HG03135 (cell line): ENCODE data around the gene EMP2.

Source experiments
- ATAC-seq: cut with Tn5 transposase; IDR thresholded peaks from one replicate; pipeline ENCODE4 v1.9.1; 2021; ENCODE audit warnings: mild to moderate bottlenecking, moderate library complexity; ENCODE audit not compliant: unreplicated experiment

The EMP2 gene

DNA sequence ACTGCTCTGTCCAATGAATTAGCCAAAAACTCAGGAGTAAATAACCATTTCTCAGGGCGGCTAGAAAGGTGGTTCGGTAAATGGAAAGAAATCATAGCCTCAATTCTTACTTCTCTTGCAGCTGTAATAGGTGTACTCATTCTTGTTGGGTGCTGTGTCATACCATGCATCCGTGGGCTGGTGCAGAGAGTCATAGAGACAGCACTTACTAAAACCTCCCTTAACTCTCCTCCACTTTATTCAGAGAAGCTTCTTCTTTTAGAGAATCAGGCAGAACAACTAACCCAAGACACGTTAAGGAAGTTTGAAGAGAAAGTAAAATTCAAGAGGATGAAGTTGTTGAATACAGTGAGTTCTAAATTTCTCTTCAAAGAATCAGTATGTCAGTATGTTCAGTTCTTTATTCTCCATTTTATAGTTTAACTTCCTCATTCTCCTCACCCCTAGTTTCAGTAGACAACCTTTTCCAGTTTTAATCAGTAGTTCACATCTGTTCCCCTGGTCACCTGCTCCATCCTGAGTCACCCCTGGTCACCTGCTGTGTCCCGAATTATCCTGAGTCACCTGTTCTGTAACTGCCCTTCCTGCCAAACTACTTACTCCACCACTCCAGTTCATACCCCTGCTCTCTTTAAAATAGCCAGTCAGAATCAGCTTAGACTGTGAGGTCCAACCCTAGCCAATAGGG is 85.9 kb downstream of the EMP2 start:
- ATAC-seq, result no peak

DNA sequence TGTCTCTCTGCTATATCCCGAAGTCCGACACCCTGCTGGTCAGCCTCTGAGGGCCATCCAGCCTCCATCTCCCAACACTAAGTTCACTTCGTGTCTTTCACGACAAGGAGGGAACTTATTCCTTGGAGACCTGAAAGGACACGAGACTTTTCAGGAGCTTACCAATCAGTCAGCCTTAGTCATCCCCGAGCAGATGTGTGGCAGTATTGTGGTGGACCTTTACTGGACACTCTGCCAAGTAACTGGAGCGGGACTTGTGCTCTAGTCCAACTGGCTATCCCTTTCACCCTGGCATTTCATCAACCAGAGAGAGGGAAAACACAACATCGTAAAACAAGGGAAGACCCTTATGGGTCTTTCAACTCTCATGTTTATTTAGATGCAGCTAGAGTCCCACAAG is 87.1 kb downstream of the EMP2 start:
- ATAC-seq, result no peak

DNA sequence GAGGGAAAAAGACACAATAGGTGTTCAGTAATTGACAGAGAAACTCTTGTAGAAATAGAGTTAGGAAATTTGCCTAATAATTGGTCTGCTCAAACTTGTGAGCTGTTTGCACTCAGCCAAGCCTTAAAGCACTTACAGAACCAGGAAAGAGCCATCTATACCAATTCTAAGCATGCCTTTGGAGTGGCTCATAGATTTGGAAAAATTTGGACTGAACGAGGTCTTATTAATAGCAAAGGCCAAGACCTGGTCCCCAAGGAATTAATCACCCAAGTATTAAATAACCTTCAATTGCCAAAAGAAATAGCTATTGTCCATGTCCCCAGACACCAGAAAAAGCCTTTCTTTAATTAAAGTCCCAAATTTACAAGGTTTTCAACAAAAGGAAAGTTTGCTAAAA is 90.3 kb downstream of the EMP2 start:
- ATAC-seq, result no peak

GRCh38 chr16:10485698-10486382 is 94.6 kb downstream of the EMP2 start:
- ATAC-seq, result no peak

DNA sequence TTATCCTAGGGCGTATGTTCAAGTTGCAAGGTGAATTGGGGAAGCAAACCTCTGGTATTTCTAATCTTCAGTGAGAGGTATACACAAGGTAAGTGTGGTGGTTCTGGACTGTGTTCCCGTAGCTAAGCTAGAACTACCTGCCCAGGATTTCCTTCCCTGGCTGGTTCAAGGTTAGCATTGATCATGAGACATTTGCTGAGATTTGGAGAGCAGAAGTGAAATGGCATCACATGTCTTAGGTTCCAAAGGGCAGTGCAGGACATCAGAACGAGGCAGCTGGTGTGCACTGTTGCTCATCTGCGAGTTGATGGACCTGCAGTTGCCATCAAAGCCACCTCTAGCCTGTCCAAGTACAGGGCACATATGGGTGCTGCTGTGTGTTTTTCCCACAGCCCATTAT is 95.2 kb downstream of the EMP2 start:
- ATAC-seq, result no peak

DNA sequence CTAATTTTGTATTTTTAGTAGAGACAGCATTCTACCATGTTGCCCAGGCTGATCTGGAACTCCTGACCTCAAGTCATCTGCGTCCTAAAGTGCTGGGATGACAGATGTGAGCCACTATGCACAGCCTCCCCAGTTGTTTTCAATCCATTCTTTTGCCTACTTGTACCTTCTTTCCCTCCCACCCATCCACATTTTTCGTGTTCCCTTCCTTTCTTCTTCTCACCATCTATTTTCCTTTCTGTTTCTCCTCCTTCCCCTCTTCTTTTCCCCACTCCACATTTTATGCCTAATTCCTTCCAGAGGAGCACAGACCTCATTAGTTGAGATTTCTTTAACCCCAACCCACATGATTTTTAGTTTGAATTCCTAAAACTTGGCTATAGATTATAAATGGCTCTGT is 100.2 kb downstream of the EMP2 start:
- ATAC-seq, result no peak
